DOHH2 (cell line): ENCODE results near the gene RAD23B.
"Not testable (repeated sequence)": the region's sequence is repeated elsewhere in the genome, so short reads cannot be mapped to it uniquely, and the experiment has no call there.

ENCODE experiments used
- H3F3A ChIP-seq: fragments of 200-600 bp; sonication (generic), shearing (Covaris generic); 2 replicates; pipeline ENCODE4 v1.6.0; 2016; ENCODE audit warnings: antibody characterized with exemption, mild to moderate bottlenecking; ENCODE audit not compliant: control insufficient read depth, insufficient read depth
- H3K27ac ChIP-seq: fragments of 200-600 bp; sonication (generic); 2 replicates; pipeline ENCODE4 v1.5.1; 2014; ENCODE audit warnings: low read depth, mild to moderate bottlenecking, low read length, moderate library complexity
- H3K27me3 ChIP-seq: fragments of 200-600 bp; sonication (generic); 2 replicates; pipeline ENCODE4 v1.6.1; 2014; ENCODE audit warnings: mild to moderate bottlenecking, low read length, mixed read lengths; ENCODE audit not compliant: control insufficient read depth
- H3K36me3 ChIP-seq: fragments of 200-600 bp; sonication (generic); 2 replicates; pipeline ENCODE4 v1.6.1; 2014; ENCODE audit warnings: mild to moderate bottlenecking, low read length, moderate library complexity, mixed read lengths; ENCODE audit not compliant: control insufficient read depth
- H3K4me1 ChIP-seq: fragments of 200-600 bp; sonication (generic); 2 replicates; pipeline ENCODE4 v1.6.1; 2014; ENCODE audit warnings: mild to moderate bottlenecking, low read length, mixed read lengths; ENCODE audit not compliant: control insufficient read depth
- H3K4me2 ChIP-seq: fragments of 200-600 bp; sonication (generic); 2 replicates; pipeline ENCODE4 v1.6.0; 2014; ENCODE audit warnings: mild to moderate bottlenecking, low read length, moderate library complexity
- H3K4me3 ChIP-seq: fragments of 200-600 bp; sonication (generic); 2 replicates; pipeline ENCODE4 v1.5.1; 2014; ENCODE audit warnings: mild to moderate bottlenecking, low read length, mixed read lengths
- H3K79me2 ChIP-seq: fragments of 200-600 bp; sonication (generic); 2 replicates; pipeline ENCODE4 v1.6.1; 2014; ENCODE audit warnings: mild to moderate bottlenecking, low read length, mixed read lengths; ENCODE audit not compliant: control insufficient read depth
- H3K9me2 ChIP-seq: fragments of 200-600 bp; sonication (generic); replicated peaks from 2 replicates; pipeline ENCODE4 v1.6.1; 2014; ENCODE audit warnings: mild to moderate bottlenecking, low read length, mixed read lengths; ENCODE audit not compliant: control insufficient read depth
- H3K9me3 ChIP-seq: fragments of 200-600 bp; sonication (generic); 2 replicates; pipeline ENCODE4 v1.6.1; 2014; ENCODE audit warnings: antibody characterized with exemption, low read length, mixed read lengths; ENCODE audit not compliant: control insufficient read depth, insufficient read depth
- H4K20me1 ChIP-seq: fragments of 200-600 bp; sonication (generic); 2 replicates; pipeline ENCODE4 v1.6.0; 2014; ENCODE audit warnings: low read depth, mild to moderate bottlenecking, antibody characterized with exemption, low read length, moderate library complexity; ENCODE audit not compliant: control insufficient read depth, insufficient read depth
- CTCF ChIP-seq: fragments of 200-600 bp; sonication (generic); IDR thresholded peaks from one replicate; pipeline ENCODE4 v1.5.1; 2014; ENCODE audit warnings: antibody characterized with exemption, mild to moderate bottlenecking, low read depth, low read length; ENCODE audit not compliant: poor library complexity, severe bottlenecking
- EZH2phosphoT487 ChIP-seq: fragments of 200-600 bp; sonication (generic); IDR thresholded peaks from 2 replicates; pipeline ENCODE4 v1.6.1; 2017; ENCODE audit warnings: borderline replicate concordance, mild to moderate bottlenecking, antibody characterized with exemption, low read length, moderate library complexity, mixed read lengths

Gene RAD23B

GRCh38 chr9:107295995-107296394, 12.9 kb downstream of the RAD23B start:
- Histone ChIP-seq H3K4me2 (no peak overlapping the region), H3K27ac (no peak overlapping the region), H3K9me3 (no peaks in the 10 kb centered on the region), H3K79me2 (peaks cover 100% of the 10 kb centered on the region), H3K4me1 (peaks cover 27% of the 10 kb centered on the region), H3K4me3 (no peak overlapping the region), H3K36me3 (peaks cover 40% of the 10 kb centered on the region), H4K20me1 (peaks cover 48% of the 10 kb centered on the region), H3K27me3 (no peaks in the 10 kb centered on the region), H3F3A (peaks cover 3% of the 10 kb centered on the region; the same call in 1 of the 2 replicates), H3K9me2 (no peaks in the 10 kb centered on the region)
- TF ChIP-seq EZH2phosphoT487 (no peak), CTCF (no peak)

- not testable (repeated sequence) for H3K9me2 ChIP-seq, H3F3A ChIP-seq, H3K27me3 ChIP-seq, H3K9me3 ChIP-seq, H3K4me2 ChIP-seq, H3K27ac ChIP-seq, H3K4me3 ChIP-seq
- Histone ChIP-seq H3K4me1 (peaks cover 27% of the 10 kb centered on the region), H3K36me3 (peaks cover 43% of the 10 kb centered on the region), H4K20me1 (peaks cover 43% of the 10 kb centered on the region), H3K79me2 (peaks cover 100% of the 10 kb centered on the region)
Observed at GRCh38 chr9:107296592-107296991, 13.5 kb downstream of the RAD23B start.

GRCh38 chr9:107299437-107299836, 16.4 kb downstream of the RAD23B start:
- Histone ChIP-seq H3K27ac (no peak overlapping the region), H4K20me1 (peaks cover 33% of the 10 kb centered on the region), H3K27me3 (no peaks in the 10 kb centered on the region), H3K4me3 (no peak overlapping the region), H3K9me2 (no peaks in the 10 kb centered on the region), H3K4me2 (no peak overlapping the region), H3K36me3 (peaks cover 68% of the 10 kb centered on the region), H3K9me3 (no peaks in the 10 kb centered on the region), H3K79me2 (peaks cover 98% of the 10 kb centered on the region), H3F3A (peaks cover 3% of the 10 kb centered on the region; the same call in 1 of the 2 replicates), H3K4me1 (peaks cover 18% of the 10 kb centered on the region)
- no peak for TF ChIP-seq CTCF
- no peak for TF ChIP-seq EZH2phosphoT487

GRCh38 chr9:107306308-107306707, 23.2 kb downstream of the RAD23B start:
- no peak for TF ChIP-seq EZH2phosphoT487
- TF ChIP-seq CTCF, result no peak
- Histone ChIP-seq H3K4me3 (no peak overlapping the region), H3K9me3 (no peaks in the 10 kb centered on the region), H3K36me3 (peaks cover 91% of the 10 kb centered on the region), H3K4me1 (no peaks in the 10 kb centered on the region), H3K79me2 (peaks cover 92% of the 10 kb centered on the region), H3K27ac (no peak overlapping the region), H3F3A (peaks cover 4% of the 10 kb centered on the region; the same call in 1 of the 2 replicates), H4K20me1 (peaks cover 15% of the 10 kb centered on the region; the same call in 1 of the 2 replicates), H3K9me2 (no peaks in the 10 kb centered on the region), H3K27me3 (no peaks in the 10 kb centered on the region), H3K4me2 (no peak overlapping the region)
